Stimulated activated CD4-positive, alpha-beta T cell treated with anti-CD3 and anti-CD28 coated beads, Interleukin-1b, Interleukin-23, amount 100 ng/mL, for 1 hour (primary cell): Measurements from ENCODE around the gene VPS37D.
A peak's percentile ranks its signal among the peaks of the same experiment; 100 is the strongest.

Source experiments
- DNase-seq, 2 donors: peaks; one replicate each; pipeline ENCODE4 v3.0.0-alpha.2; 2020; ENCODE audit warnings: low read depth in 2 of 2

The VPS37D gene

DNA sequence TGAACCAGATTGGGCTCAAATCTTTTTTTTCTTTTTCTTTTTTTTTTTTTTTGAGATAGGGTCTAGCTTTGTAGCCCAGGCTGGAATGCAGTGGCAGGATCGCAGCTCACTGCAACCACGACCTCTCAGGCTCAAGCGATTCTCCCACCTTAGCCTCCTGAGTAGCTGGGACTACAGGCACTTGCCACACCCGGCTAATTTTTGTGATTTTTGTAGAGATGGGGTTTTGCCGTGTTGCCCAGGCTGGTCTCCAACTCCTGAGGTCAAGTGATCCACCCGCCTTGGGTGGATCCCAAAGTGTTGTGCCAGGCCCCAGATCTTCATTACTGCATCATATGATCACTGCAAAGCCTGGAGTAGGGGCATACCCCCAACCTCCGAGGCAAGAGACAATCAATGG lies 12.9 kb downstream of the VPS37D start:
- no peak for DNase-seq

DNA sequence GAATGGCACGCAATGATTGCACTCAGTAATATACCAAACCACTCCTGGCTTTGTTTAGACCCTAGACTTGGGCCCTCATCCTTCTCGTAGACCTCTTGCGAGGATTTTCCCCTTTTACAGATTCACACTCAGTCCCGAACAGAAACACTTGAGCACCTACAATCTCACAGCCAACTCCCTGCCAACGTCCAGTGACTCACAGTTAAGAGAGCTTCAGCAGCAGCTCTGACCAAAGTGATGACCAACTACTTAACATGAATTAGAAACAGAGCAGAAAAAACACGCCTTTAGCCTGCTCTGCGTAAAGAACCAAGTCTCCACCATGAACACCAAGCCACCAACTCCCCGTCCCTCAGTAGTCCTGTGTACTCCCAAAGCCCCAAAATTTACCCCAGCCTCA lies 13.4 kb downstream of the VPS37D start:
- no peak for DNase-seq

DNA sequence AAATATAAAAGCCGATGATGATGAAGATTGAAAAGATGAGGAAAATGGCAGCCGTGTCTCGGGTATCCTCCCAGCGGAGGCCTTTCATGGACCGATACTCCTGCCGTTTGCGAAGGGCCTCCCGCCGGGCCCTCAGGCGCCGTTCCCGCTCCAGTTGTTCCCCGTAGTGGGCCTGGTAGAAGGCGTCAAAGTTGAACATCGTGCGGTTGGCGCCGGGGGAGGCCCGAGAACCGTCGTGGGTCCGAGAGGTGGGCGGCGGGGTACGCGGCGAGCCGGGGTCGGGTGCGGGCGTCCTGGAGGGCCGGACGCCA lies 15.1 kb downstream of the VPS37D start:
- no peak for DNase-seq

DNA sequence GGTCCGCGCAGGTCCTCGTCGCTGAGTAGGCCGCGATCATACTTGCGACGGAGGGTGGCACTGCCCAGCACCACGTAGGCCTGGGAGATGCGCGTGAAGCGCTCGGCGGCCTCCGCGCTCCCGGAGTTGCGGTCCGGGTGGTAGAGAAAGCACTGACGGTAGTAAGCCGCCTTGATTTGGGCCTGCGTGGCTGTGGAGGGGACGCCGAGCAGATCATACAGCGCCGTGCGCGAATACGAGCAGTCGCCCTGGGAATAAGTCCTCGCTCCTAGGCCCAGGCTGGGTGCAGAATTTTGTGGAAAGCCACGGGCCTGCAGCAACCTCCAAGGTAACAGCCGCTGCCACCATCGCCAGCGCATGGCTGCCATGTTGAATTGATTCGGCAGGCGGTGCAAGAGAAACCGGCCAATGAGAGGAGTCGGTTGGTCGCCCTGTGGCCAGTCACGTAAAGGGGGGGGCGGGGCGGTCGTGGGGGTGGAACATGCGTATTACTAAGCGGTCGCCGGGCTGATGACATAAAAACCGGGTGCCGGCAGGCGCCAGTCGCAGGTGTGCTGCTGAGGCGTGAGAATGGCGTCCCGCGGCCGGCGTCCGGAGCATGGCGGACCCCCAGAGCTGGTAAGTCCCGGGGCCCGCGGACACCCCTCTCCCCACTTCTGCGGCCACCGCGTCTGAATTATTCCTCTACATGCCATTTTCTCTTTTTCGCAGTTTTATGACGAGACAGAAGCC lies 15.6 kb downstream of the VPS37D start, which contains the start of the genes BUD23 and DNAJC30:
Gene BUD23 (plus strand): TSS at position 542 of the 732 bp plus-strand sequence. CDS start 29 bp downstream, at position 571.
Gene DNAJC30 (minus strand): TSS at position 398 of the 732 bp plus-strand sequence. CDS start 30 bp downstream, at position 368.
- DNase-seq: peak; percentile 89 to 97

DNA sequence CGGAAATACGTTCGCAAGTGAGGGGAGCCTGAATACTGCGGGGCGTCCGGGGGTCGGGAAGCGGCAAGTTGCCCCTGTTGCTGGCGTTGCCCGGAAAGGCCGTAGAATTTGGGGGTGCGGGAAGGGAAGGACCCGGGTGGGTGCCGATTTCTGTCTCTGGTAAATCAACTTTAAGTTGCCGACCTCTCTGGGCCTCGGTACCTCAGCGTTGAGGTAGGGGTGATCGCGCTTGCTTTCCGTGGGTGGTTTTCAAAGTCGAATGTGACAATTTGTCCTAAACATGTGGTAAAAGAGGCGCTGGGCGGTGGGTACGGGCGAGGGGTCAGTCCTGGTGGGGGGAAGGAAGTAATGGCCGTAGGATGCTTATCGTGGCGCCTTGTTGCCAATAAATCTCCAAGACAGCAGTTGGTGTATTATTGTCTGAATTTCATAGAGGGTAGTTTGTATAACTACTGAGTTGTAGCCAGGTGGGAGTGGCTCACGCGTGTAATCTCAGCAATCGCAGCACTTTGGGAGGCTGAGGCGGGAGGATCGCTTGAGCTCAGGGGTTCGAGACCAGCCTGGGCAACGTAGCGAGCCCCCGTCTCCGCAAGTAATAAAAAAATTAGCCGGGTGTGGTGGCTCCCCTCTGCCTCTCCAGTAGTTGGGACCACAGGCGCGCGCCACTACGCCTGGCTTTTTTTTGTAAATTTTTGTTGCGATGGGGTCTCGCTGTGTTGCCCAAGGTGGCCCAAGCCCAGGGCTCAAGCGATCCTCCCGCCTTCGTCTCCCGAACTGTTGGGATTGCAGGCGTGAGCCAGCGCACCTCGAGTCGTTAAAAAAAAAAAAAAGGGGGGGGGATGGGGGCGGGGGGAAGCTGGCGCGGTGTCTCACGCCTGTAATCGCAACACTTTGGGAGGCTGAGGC lies 16.4 kb downstream of the VPS37D start:
- no peak for DNase-seq

DNA sequence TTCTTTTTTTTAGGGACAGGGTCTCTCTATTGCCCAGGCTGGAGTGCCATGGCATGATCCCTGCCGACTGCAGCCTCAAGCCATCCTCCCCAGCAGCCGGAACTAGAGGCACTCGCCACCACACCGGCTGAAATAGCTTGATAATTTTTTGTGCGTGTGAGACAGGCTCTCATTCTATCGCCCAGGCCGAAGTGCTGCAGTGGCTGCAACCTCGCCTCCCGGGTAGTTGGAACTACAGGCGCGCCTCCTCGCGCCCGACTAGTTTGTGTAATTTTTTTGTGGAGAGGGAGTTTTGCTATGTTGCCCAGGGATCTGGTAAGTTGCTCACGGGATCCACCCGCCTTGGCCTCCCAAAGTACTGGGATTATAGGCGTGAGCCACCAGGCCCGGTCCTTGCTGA lies 17.7 kb downstream of the VPS37D start:
- DNase-seq: no peak

DNA sequence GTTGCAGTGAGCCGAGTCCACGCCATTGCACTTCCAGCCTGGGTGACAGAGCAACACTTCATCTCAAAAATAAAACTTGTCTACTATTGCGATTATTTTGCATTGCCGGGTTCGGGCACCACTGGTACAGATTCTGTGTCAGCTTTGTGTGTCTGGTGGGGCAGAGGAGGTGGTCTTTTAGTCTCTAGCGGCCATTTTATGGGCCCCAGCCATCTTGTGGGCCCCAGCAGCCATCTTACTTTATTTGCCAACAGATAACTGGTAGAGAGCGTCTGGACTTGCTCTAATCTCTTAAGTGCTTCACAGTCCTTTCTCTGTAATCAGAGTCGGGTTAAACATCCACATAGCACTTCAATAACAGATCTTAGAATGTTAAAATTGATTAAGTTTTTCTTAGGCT lies 20.7 kb downstream of the VPS37D start:
- DNase-seq: no peak

DNA sequence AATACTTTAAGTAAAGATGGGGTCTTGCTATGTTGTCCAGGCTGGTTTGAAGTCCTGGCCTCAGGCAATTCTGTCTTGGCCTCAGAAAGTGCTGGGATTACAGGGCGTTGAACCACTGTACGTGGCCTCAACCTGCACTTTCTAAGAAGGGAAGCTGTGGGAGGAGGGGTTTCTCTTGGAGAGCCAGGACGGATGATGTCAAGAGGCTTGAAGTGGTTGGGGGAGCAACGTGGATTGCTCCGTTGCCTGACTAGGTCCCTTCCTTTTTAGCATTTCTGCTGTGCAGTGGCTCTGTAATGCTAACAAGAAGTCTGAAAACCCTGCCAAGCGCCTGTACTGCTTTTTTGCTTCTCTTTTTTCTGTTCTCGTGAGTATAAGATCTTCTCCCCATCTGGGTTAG lies 23.0 kb downstream of the VPS37D start:
- DNase-seq: no peak

DNA sequence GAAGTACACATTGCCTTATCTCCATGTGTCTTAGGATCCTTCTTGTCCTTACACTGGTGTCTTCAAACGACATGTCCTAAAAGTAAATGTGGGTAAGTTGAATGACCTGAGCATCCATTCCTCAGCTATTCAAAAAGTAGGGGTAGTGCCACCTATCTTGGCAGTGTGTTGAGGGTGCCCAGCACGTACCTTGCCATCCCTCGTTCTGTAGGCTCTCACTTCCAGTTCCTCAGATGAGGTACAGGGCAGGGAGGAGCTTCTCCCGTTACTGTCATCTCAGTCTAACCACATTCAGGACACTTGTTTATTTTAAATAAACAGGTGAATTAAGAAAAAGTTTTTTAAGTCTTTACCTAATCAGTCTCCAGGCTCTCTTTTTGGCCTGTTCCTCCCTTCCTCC lies 28.7 kb downstream of the VPS37D start:
- DNase-seq: no peak

DNA sequence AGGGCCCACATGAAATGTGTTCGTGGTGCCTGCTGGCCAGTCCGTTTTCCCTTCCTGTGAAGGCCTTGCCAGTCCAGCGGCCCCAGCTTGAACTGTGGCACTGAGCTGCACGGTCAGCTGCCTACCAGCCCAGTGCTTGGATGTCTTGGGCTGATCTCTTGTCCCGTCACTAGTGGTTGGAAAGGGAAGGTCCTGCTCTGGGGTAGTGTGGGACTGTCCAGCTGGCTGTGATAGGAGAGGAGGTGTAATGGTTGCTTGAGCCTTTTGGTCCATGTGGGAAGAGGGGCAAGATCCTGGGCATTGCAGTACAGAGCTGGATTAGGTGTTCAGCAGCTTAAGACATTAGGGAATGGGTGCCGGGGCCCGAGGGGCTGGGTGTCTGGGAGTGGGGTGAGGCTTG lies 30.8 kb downstream of the VPS37D start:
- no peak for DNase-seq

DNA sequence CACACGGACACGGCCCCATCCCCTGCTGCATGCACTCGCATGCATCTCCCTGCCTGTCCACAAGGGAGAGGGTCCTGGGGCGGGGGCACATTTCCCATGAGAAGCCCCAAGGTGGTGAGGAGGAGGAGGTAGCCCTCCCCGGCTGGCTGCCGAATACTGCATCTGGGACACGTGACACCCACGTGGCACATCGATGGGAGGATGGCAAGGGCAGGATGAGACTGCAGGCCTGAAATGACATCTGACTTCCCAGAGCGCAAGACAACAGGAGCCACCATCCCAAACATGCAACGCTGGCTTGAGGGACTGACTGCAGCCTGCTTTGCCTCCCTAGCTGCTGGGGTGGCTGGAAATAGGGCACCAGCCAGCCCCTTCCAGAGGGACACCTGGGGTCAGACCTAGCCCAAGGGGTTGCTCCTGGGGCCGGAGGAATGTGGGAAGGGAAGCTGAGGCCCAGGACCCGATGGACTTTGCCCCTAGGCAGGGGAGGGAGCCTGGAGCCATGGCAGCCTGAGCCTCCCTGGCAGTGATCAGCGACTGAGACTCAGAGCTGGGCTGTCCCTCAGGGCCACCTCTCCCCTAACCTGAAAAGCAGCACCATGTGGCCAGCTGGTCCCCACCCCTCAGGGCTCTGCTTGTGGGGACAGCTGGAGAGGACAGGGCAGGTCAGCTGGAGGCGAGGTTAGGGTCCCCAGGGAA lies 31.9 kb downstream of the VPS37D start:
- no peak for DNase-seq

DNA sequence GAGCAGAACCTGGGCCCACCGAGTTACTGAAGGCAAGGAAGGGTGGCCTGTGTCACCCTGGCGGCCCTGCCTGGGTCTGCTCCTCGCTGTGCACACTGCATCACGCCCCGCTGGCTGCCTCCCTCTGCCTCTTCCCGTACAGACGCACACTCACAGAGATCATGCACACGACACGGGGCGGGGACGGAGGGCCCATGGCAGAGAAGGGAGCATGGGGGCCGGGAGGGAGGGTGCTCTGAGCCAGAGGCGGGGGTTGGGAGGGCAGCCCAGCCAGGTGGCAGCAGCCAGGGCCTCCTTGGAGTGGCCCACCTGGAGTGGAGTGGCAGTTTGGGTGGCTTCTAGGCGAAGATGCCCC lies 32.4 kb downstream of the VPS37D start:
- no peak for DNase-seq

DNA sequence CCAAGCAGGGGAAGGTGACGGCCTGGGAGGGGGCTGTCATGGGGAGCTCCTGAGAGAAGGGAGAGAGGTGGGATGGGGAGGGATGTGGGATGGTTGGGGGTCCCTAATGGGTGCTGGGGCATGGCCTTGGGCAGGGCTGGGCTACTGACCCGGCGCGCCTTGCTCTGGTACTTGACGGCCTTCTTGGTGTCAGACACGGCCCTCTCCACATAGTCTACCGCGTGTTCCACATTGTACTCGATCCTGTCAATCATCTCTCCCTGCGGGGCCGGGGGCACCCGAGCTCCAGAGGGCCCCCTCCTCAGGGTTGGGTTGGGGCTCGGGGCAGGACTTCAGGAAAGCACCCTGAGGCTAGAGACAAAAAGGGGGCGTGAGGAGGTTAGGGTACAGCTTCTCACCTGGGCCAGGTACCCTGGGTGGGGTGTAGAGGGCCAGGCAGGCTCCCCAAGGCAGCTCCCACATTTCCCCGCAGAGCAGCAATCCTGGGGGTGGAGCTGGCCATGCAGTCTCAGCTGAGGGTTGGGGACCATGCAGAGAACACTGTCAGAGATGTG lies 33.0 kb downstream of the VPS37D start:
- no peak for DNase-seq

DNA sequence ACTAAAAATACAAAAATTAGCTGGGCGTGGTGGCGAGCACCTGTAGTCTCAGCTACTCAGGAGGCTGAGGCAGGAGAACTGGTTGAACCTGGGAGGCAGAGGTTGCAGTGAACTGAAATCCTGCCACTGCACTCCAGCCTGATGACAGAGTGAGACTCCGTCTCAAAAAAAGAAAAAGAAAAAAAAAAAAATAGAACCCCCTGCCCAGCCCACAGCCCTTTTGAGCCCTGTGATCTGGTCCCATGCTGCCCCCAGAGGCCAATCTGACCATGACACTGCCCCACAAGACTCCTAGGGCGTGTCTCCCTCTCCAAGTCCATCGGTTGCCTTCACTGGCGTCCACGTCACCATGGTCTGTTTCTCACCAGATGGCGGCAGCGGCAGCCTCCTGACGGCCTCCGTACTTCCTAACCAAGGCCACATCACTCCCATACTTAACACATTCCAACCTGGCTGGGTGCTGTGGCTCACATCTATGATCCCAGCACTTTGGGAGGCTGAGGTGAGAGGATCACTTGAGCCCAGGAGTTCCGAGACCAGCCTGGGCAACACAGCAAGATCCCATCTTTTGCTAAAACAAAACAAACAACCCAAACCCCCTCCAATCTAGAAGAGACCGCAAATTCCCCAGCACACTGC lies 33.8 kb downstream of the VPS37D start:
- no peak for DNase-seq

DNA sequence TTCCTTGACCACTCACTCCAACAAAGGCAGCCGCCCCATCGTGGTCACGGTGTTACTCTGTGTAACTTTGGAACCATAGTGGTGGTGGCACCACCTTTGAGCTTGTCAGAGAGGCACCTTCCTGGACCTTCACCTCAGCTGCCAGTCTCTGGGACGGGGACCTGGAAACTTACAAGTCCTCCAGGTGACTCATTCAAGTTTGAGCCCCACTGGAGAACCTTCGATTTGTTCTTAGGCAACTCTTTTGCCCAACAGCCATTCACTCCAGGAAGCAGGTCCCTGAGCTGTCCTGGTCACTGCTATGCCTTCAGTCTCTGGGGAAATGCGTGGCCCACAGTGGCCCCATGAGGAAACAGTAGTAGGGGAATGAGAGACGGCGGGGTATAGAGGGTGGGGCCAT lies 34.6 kb downstream of the VPS37D start:
- no peak for DNase-seq

DNA sequence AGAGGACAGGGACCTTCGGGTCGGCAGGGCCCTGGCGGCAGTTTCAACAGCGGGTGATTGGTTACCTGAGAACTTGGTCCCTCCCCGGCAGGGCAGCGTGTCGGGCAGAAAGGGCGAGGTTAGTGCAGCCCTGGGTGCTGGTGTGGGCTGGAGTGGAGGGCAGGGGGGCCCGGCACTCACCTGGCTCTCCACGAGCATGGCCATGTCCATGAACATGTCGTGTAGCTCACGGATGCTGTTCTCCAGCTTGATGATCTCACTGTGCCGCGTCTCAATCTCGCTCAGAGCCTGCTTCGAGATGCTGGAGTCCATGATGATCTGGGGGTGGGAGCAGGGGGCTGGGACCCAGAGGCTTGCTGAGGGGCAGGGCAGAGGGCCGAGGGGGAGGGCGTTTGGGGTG lies 35.0 kb downstream of the VPS37D start:
- DNase-seq: no peak

DNA sequence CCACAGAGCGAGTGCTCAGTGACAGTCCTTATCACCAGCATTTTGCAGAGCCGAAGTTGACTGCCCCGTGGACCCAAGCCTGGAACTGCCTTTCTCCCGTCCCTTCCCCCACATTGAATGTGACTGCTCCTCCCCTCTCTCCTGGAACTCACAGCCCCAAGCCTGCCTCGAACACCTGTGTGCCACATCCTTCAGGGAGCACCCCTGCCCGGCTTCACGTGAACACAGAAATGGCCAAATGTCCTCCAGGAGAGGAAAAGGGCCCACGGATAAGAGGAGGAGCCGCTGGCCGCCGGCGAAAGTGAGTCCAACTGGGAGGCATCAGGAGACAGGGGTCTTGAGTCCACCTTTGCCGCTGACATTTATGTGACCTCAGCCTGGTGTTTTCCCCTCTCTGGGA lies 35.6 kb downstream of the VPS37D start:
- DNase-seq: no peak

DNA sequence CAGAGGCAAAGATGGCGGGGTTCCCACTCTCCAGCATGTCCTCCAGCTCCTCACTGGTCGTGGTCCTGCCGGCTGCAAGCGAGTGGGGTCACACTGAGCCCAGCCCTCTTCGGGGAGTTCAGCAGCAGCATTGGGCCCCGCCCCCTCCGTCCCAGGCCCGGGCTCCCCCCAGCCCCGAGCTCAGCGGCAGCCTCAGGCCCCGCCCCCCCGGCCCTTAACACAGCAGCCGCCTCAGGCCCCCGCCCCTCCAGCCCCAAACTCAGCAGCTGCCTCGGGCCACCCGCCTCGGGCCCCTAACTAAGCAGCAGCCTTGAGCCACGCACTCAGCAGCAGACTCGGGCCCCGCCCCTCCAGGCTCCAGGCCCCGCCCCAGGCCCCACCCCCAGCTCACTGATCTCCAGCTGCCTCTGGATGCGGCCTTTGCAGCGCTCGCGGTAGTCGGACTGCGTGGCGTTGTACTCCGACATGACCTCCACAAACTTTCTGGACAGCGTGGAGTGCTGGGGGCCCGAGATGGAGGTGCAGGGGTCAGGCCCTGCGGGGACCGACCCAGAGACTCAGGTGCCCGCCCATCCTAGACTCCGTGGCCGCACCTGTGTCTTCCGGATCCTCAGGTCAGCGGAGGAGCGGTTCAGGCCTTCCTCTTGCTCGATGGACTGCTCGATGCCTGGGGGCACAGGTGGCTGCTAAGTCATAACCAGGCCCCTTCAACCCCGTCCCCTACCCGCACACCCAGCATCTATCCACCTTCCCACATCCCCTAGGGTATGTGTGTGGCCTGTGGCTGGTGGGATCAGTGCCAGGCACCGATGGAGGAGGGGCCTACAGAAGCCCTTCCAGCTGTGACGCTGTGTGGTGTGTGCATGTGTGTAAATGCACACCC lies 36.4 kb downstream of the VPS37D start:
- DNase-seq: no peak

DNA sequence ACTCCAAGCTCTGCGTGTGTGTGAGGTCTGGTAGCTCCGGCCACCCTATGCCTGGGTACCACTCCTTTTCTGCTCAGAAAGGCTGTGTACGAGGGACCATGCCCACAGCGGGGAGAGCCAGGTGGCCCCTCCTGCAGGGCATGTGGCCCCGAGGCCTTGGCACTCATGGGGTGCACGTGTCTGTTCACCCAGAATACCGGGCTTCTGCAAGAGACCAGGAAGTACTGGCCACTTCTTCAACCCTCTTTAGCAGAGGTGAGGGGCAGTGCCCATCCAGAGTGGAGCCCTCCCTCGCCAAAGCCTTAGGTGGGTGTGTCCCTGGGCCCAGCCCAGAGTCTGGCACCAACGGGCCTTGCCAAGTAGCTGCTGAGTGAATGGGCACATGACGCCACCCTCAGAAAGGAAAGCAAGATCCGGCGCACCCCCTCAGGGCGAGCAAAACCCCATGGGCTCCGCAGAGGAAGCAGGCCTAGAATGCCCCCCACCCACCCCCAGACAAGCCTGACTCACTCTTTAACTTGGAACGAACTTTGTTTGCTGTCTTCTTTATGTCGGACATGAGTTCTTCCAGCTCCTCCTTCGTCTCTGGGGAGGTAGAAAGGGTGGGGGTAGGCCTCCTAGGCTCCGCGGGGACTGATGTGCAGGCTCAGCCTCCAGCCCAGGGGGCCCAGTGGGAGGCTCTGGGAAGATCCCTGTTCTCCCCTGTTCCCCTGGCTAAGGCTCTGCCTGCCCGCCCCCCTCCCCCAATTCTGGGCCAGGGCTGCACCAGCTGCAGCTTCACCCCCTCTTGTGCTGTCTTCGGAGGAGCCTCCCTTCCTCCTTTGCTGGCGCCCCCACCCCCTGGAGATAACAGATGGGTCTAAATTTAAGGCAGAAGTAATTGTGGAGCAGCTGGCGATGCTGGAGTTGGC lies 37.3 kb downstream of the VPS37D start:
- no peak for DNase-seq

DNA sequence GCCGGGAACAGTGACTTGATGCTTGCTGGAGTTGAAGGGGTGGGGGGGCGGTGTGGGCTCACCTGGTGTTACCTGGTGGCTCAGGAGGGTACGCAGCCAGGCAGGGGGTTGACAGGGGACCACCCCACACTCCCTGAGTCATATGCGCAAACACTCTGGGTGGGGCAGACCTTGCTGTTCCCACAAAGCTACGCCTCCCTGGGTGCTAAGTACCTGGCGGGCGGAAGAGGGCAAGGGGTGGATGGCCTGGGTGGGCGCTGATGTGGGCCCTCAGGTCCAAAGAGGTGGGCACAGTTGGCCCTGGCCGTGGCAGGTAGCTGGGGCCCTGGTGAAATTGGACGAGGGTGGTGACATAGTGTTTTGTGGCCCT lies 37.9 kb downstream of the VPS37D start:
- no peak for DNase-seq
